Omental fat pad (tissue), 4 donors: ENCODE results near the gene FILIP1. TPM values are rescaled to one million over a fixed set of nuclear protein-coding genes. Genes with fewer than 3 reads are reported as not detected.

ENCODE experiments used
- ATAC-seq: fragments of 150-250 bp; one replicate; pipeline ENCODE4 v1.9.1; 2016; ENCODE audit warnings: mild to moderate bottlenecking, moderate library complexity; ENCODE audit not compliant: low FRiP score
- DNase-seq: peaks from one replicate; pipeline ENCODE4 v3.0.0-alpha.2; 2019; ENCODE audit warnings: low spot score
- CTCF ChIP-seq, 3 donors: fragments of 450-650 bp; IDR thresholded peaks; one replicate each; pipeline ENCODE4 v1.5.1; 2016 to 2017; ENCODE audit warnings: antibody characterized with exemption in 3 of 3, mild to moderate bottlenecking in 3 of 3, moderate library complexity in 2 of 3
- total RNA-seq, 4 donors: library from RNA; depleted of rRNA; stranded (reverse); fragments of >200 nt; gene quantifications; one replicate each; pipeline ENCODE4 v1.1.0, GENCODE V29; 2016

The FILIP1 gene
- total RNA-seq, 4 donors from 2014 or later = 3.0 to 15.9 (median 5.7) TPM

DNA sequence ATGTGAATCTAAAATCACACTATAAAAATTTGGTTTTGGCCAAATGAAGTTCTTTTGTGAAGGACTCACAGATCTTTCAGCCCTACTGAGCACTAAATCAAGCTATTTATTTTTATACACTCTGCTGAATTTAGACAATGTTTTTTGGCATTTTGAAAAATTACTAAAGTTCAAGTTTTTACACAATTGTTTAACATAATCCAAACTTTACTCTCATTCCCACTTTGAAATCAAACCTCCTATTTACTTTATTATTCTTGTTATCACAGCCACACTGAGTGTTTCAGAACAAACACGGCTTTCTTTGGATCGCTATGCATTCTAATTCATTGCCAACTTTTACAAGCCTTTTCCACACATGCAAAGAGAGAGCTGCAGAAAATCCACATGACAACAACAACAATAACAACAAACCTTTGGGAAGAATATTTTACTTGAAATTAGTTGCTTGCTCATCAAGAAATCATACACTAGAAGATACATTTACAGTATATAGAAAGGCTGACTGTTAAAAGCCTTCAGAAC lies 159.9 kb downstream of the FILIP1 start:
- DNase-seq (no peak), ATAC-seq (no peak)
- no peak for TF ChIP-seq CTCF (IDR thresholded peaks at IDR 0.05)

- ATAC-seq (no peak), DNase-seq (no peak)
- TF ChIP-seq CTCF (IDR thresholded peaks at IDR 0.05) = no peak
These were observed 162.4 kb downstream of the FILIP1 start for GRCh38 chr6:75331151-75331550.

GRCh38 chr6:75329703-75330102 lies 163.9 kb downstream of the FILIP1 start:
- ATAC-seq = no peak

GRCh38 chr6:75327807-75328206 lies 165.8 kb downstream of the FILIP1 start:
- DNase-seq = no peak
- no peak for TF ChIP-seq CTCF (IDR thresholded peaks at IDR 0.05)
- ATAC-seq = no peak

More at GRCh38 chr6:75329703-75330102, 163.9 kb downstream of the FILIP1 start:
- TF ChIP-seq CTCF (IDR thresholded peaks at IDR 0.05) = no peak
- DNase-seq = no peak

GRCh38 chr6:75326557-75327258 lies 166.9 kb downstream of the FILIP1 start:
- no peak for ATAC-seq
- no peak for TF ChIP-seq CTCF (IDR thresholded peaks at IDR 0.05)
- DNase-seq = no peak

- TF ChIP-seq CTCF (IDR thresholded peaks at IDR 0.05) = no peak
- ATAC-seq = no peak
- DNase-seq = no peak
These were observed 174.7 kb downstream of the FILIP1 start for GRCh38 chr6:75318900-75319299.
